DND-41 (cell line): Measurements from ENCODE around the gene RABGAP1.

Experiments used
- ATAC-seq: fragments of 200-7000 bp; cut with Tn5 transposase; 3 replicates; pipeline ENCODE4 v1.9.1; 2021; ENCODE audit warnings: low read depth; ENCODE audit not compliant: insufficient read depth
- DNase-seq: peaks from one replicate; pipeline ENCODE4 v3.0.0-alpha.2; 2020
- H2AFZ ChIP-seq: 2 replicates; pipeline ENCODE4 v1.6.0; 2012; ENCODE audit warnings: low read depth, low read length
- H3K27ac ChIP-seq: 2 replicates; pipeline ENCODE4 v1.5.1; 2012; ENCODE audit warnings: low read length, inconsistent platforms
- H3K27me3 ChIP-seq: fragments of 200-600 bp; sonication (generic); 2 replicates; pipeline ENCODE4 v1.6.0; 2012; ENCODE audit warnings: low read length, mild to moderate bottlenecking, inconsistent platforms; ENCODE audit not compliant: insufficient read depth, poor library complexity
- H3K36me3 ChIP-seq: 2 replicates; pipeline ENCODE4 v1.5.1; 2012; ENCODE audit warnings: low read length, inconsistent platforms; ENCODE audit not compliant: insufficient read depth
- H3K4me1 ChIP-seq: 2 replicates; pipeline ENCODE4 v1.5.1; 2012; ENCODE audit warnings: mild to moderate bottlenecking, low read length; ENCODE audit not compliant: insufficient read depth
- H3K4me2 ChIP-seq: 2 replicates; pipeline ENCODE4 v1.6.0; 2012; ENCODE audit warnings: mild to moderate bottlenecking, moderate library complexity, low read length, inconsistent platforms; ENCODE audit not compliant: insufficient read depth
- H3K4me3 ChIP-seq, 2 experiments: fragments of 200-600 bp in 1 of 2; shearing (Covaris generic) in 1 of 2; 2 replicates each; pipeline ENCODE4 v1.5.1; 2012 to 2016; ENCODE audit warnings: inconsistent platforms in 2 of 2, low read length in 2 of 2, mild to moderate bottlenecking in 2 of 2, low read depth in 1 of 2, moderate library complexity in 1 of 2
- H3K79me2 ChIP-seq: 2 replicates; pipeline ENCODE4 v1.6.0; 2012; ENCODE audit warnings: low read length, inconsistent platforms; ENCODE audit not compliant: insufficient read depth
- H3K9ac ChIP-seq: 2 replicates; pipeline ENCODE4 v1.6.0; 2012; ENCODE audit warnings: low read depth, mild to moderate bottlenecking, inconsistent platforms, low read length, moderate library complexity
- H3K9me3 ChIP-seq: 2 replicates; pipeline ENCODE4 v1.5.1; 2012; ENCODE audit warnings: low read length, moderate library complexity, mild to moderate bottlenecking, inconsistent platforms; ENCODE audit not compliant: insufficient read depth, severe bottlenecking
- H4K20me1 ChIP-seq: 2 replicates; pipeline ENCODE4 v1.6.0; 2012; ENCODE audit warnings: low read length; ENCODE audit not compliant: insufficient read depth
- EZH2 ChIP-seq: IDR thresholded peaks from 3 replicates; pipeline ENCODE4 v1.6.1; 2012; ENCODE audit warnings: borderline replicate concordance, low read depth, mild to moderate bottlenecking, moderate library complexity, low read length, inconsistent platforms; ENCODE audit not compliant: severe bottlenecking
- TF ChIP-seq, protein P1 (sequence below): IDR thresholded peaks from 2 replicates; pipeline ENCODE4 v1.5.1; 2012; ENCODE audit warnings: borderline replicate concordance, low read length, moderate library complexity, mild to moderate bottlenecking; ENCODE audit not compliant: poor library complexity, severe bottlenecking; ENCODE audit errors: extremely low read depth

RABGAP1 gene

DNA sequence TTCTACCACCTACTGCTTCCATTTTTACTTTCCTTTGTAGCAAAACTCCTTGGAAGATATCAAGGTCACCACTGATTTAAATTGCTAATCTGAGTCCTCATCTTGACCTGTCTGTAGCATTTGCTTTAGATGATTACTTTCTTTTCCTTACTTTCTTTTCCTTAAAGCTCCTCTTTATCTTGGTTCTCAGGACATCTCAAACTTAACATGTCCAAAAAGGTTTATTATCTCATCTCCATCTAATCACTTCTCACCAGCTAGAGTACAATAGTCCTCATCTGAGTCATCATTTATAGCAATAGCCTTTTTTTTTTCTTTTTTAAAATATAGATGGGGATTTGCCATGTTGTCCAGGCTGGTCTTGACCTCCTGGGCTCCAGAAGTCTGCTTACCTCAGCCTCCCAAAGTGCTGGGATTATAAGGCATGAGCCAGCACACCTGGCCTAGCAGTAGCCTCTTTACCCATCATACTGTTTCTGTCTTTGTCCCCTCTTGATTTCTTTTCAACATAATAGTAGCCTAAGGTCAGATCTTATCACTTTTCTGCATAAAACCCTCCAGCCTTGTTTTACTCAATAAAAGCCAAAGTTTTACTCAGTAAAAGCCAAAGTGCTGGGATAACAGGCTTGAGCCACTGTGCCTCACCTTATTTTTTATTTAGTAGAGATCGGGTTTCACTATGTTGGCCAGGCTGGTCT, 59.7 kb downstream of the RABGAP1 start:
- DNase-seq (no peak), ATAC-seq (no peak)
- Histone ChIP-seq H4K20me1 (no peaks in the 10 kb centered on the region), H3K36me3 (peaks cover 43% of the 10 kb centered on the region; the same call in 1 of the 2 replicates), H3K4me2 (no peak overlapping the region), H3K4me3 (no peak overlapping the region), H3K9ac (no peak overlapping the region), H3K27me3 (no peaks in the 10 kb centered on the region), H3K79me2 (no peaks in the 10 kb centered on the region), H3K9me3 (no peaks in the 10 kb centered on the region), H2AFZ (no peak overlapping the region), H3K4me1 (no peaks in the 10 kb centered on the region), H3K27ac (no peak overlapping the region)
- TF ChIP-seq, protein P1, sequence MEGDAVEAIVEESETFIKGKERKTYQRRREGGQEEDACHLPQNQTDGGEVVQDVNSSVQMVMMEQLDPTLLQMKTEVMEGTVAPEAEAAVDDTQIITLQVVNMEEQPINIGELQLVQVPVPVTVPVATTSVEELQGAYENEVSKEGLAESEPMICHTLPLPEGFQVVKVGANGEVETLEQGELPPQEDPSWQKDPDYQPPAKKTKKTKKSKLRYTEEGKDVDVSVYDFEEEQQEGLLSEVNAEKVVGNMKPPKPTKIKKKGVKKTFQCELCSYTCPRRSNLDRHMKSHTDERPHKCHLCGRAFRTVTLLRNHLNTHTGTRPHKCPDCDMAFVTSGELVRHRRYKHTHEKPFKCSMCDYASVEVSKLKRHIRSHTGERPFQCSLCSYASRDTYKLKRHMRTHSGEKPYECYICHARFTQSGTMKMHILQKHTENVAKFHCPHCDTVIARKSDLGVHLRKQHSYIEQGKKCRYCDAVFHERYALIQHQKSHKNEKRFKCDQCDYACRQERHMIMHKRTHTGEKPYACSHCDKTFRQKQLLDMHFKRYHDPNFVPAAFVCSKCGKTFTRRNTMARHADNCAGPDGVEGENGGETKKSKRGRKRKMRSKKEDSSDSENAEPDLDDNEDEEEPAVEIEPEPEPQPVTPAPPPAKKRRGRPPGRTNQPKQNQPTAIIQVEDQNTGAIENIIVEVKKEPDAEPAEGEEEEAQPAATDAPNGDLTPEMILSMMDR: no peak
- TF ChIP-seq EZH2: no peak

DNA sequence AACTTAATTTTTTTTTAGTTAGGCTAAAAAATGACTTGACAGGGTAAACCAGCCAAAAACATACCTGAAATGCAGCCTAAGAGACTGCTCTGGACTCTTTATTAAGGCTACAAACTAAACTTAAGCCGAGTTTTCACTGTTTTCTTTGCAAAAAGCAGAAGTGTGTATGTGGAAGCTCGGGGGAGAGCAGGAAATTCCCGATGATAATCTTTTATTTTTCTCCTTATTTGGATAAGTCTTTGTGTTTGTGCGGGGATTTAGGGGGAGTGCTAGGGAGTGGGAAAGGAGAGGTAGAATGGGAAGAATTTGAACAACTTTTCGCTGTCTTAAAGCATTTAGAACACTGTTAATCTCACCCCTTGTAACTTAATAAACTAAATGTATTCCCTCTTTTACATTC, 61.9 kb downstream of the RABGAP1 start:
- DNase-seq (no peak), ATAC-seq (no peak)
- Histone ChIP-seq H3K4me2 (no peak overlapping the region), H3K36me3 (peaks cover 27% of the 10 kb centered on the region; the same call in 1 of the 2 replicates), H3K9me3 (no peaks in the 10 kb centered on the region), H3K79me2 (no peaks in the 10 kb centered on the region), H4K20me1 (no peaks in the 10 kb centered on the region), H3K4me3 (no peak overlapping the region), H3K27me3 (no peaks in the 10 kb centered on the region), H2AFZ (no peak overlapping the region), H3K4me1 (no peaks in the 10 kb centered on the region), H3K9ac (no peak overlapping the region), H3K27ac (no peak overlapping the region)
- TF ChIP-seq, protein P1: no peak

DNA sequence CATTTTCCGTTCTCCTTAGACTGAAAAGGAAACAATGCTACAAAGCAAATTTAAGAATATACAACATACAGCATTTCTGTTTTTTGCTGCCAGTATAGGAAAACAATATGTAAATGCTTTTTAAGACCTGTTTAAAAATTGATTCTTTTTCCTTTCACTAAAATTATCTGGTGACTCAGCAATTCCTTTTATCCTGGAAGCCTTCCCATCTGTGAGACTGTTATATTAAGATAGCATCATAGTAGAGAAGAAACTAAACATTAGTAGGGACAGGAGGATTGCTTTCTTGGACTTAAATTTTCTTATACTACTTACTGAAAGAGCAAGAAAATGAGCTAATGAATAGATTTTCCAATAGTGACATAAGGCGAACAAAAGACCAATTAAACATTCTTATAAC, 62.6 kb downstream of the RABGAP1 start:
- Histone ChIP-seq H3K4me3 (no peak overlapping the region), H3K27me3 (no peaks in the 10 kb centered on the region), H3K9me3 (no peaks in the 10 kb centered on the region), H3K36me3 (peaks cover 26% of the 10 kb centered on the region; the same call in 1 of the 2 replicates), H3K9ac (no peak overlapping the region), H3K27ac (no peak overlapping the region), H4K20me1 (no peaks in the 10 kb centered on the region), H2AFZ (no peak overlapping the region), H3K4me1 (no peaks in the 10 kb centered on the region), H3K4me2 (no peak overlapping the region), H3K79me2 (no peaks in the 10 kb centered on the region)
- TF ChIP-seq, protein P1: no peak
- TF ChIP-seq EZH2: no peak
- DNase-seq (no peak), ATAC-seq (no peak)
